ENCODE data around the gene HDAC4. TPM values are rescaled to one million over a fixed set of nuclear protein-coding genes. Genes with fewer than 3 reads are reported as not detected.

HDAC4 gene
- total and polyA plus RNA-seq, 2 of the 8 experiments (the other 6 are each of a cell fraction or from before 2014, with no cell fraction given), result 15.4 to 31.5 TPM

DNA sequence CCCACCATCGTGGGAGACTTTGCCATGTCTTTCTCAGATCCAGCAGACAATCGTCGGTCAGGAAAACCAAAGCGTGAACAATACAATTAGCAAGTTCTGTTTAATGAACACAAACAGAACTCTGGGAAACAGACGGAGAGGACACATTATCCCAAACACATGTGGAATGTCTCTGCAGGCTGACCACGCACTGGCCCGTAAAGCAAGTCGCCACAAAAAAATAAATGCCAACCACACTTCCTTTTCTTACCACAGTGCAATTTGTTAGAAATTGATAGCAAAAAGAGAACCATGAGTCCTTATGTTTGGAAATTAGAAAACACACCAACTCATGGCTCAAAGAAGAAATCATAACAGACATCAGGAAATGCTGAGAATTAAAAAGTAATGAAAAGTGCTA lies 342.1 kb downstream of the HDAC4 start:
- TF ChIP-seq BCL11A (IDR thresholded peaks at IDR 0.05; ENCODE audit: low read depth in 2 of 2, low read length in 2 of 2), result no peak
- TF ChIP-seq GABPA (IDR thresholded peaks at IDR 0.05; ENCODE audit: borderline replicate concordance, insufficient read depth, low read length), result no peak
- TF ChIP-seq KDM1A (IDR thresholded peaks at IDR 0.05; ENCODE audit: borderline replicate concordance, low read length), result no peak
- no peak for TF ChIP-seq TBP (IDR thresholded peaks at IDR 0.05; ENCODE audit: low read depth, low read length)
- no peak for TF ChIP-seq JUN (IDR thresholded peaks at IDR 0.05; ENCODE audit: low read depth, low read length)
- TF ChIP-seq, protein P1, sequence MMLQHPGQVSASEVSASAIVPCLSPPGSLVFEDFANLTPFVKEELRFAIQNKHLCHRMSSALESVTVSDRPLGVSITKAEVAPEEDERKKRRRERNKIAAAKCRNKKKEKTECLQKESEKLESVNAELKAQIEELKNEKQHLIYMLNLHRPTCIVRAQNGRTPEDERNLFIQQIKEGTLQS (IDR thresholded peaks at IDR 0.05; ENCODE audit: insufficient read depth, low read depth, low read length), result no peak
- TF ChIP-seq EP300 (IDR thresholded peaks at IDR 0.05; ENCODE audit: borderline replicate concordance in 1 of 2, low read depth in 2 of 2, low read length in 2 of 2), result no peak
- TF ChIP-seq SIX5 (IDR thresholded peaks at IDR 0.05; ENCODE audit: low read depth, low read length), result no peak
- no peak for FAIRE-seq
- no peak overlapping the region for H3K9ac ChIP-seq (replicated peaks in 1 of 4; ENCODE audit: extremely low read depth in 1 of 4, low read depth in 3 of 4, low read length in 3 of 4)
- no peaks in the 10 kb centered on the region for H3K27me3 ChIP-seq (replicated peaks in 1 of 4; ENCODE audit: control insufficient read depth in 3 of 4, extremely low read depth in 1 of 4, insufficient read depth in 3 of 4, low read length in 3 of 4)
- no peak overlapping the region for H4K91ac ChIP-seq (replicated peaks; ENCODE audit: insufficient read length, low read length)
- H3K23ac ChIP-seq (ENCODE audit: insufficient read length), result no peak overlapping the region
- H2BK120ac ChIP-seq (replicated peaks; ENCODE audit: low read depth, low read length), result no peak overlapping the region
- WGBS, 2 experiments (ENCODE audit: extremely low coverage in 1 of 2, insufficient coverage in 1 of 2, insufficient read length in 1 of 2, insufficient replicate concordance in 2 of 2, low coverage in 1 of 2, low lambda C conversion rate in 2 of 2, missing lambda C conversion rate in 1 of 2), result 85% methylated on average over 8 of the region's 8 CpGs; no CpG with 5 or more reads in 1 of the 2 experiments
- no peak overlapping the region for H3K18ac ChIP-seq (ENCODE audit: extremely low read depth, low read length)
- H3K36me3 ChIP-seq (ENCODE audit: control insufficient read depth in 2 of 4, insufficient read depth in 4 of 4, low read length in 3 of 4), result peaks cover 0 to 8% (median 1%) of the 10 kb centered on the region in 4 experiments; a peak in 4 of 8 replicates
- H4K5ac ChIP-seq (ENCODE audit: insufficient read length, low read depth, low read length), result no peak overlapping the region
- no peak overlapping the region for H3K4ac ChIP-seq (replicated peaks; ENCODE audit: insufficient read length, low read depth, low read length)
- ChIA-PET CTCF (ENCODE audit: partially characterized antibody) (no interaction called here), POLR2A (ENCODE audit: partially characterized antibody) (no interaction called here)
- H4K8ac ChIP-seq (ENCODE audit: extremely low read depth, insufficient read depth, low read length), result no peak overlapping the region
- H2BK20ac ChIP-seq (ENCODE audit: low read length), result no peak overlapping the region
- H3K4me2 ChIP-seq (ENCODE audit: insufficient read depth in 1 of 2, low read depth in 2 of 2, low read length in 2 of 2), result no peak overlapping the region
- H3K79me2 ChIP-seq (ENCODE audit: control insufficient read depth in 1 of 2, insufficient read depth in 2 of 2, low read length in 2 of 2), result no peaks in the 10 kb centered on the region
- H4K20me1 ChIP-seq (replicated peaks in 1 of 2; ENCODE audit: control insufficient read depth in 1 of 2, insufficient read depth in 2 of 2, low read length in 2 of 2), result peaks cover 2 to 7% of the 10 kb centered on the region in 2 experiments
- H3K4me3 ChIP-seq (ENCODE audit: extremely low read depth in 1 of 4, insufficient read depth in 2 of 4, low read depth in 3 of 4, low read length in 4 of 4), result no peak overlapping the region
- no peaks in the 10 kb centered on the region for H3K23me2 ChIP-seq (ENCODE audit: low read depth, low read length)
- no peaks in the 10 kb centered on the region for H3K4me1 ChIP-seq (replicated peaks in 1 of 4; ENCODE audit: control insufficient read depth in 3 of 4, insufficient read depth in 4 of 4, low read length in 3 of 4)
- no peak overlapping the region for H3K56ac ChIP-seq (replicated peaks; ENCODE audit: insufficient read length, low read depth, low read length)
- no peak overlapping the region for H2AFZ ChIP-seq (ENCODE audit: low read length)
- DNase-seq (ENCODE audit: low read depth in 1 of 2, low spot score in 2 of 2), result no peak
- H3K27ac ChIP-seq (ENCODE audit: low read depth, low read length), result no peak overlapping the region
- no peak overlapping the region for H3K14ac ChIP-seq (ENCODE audit: insufficient read length)
- no peak overlapping the region for H2BK12ac ChIP-seq (ENCODE audit: low read depth, low read length)
- no peak overlapping the region for H2AK5ac ChIP-seq (ENCODE audit: low read depth, low read length)
- H3K9me3 ChIP-seq (ENCODE audit: insufficient read depth in 2 of 2, low read depth in 1 of 2, low read length in 1 of 2), result no peaks in the 10 kb centered on the region
- H2BK15ac ChIP-seq (ENCODE audit: low read length), result no peak overlapping the region
- no peaks in the 10 kb centered on the region for H3K79me1 ChIP-seq (ENCODE audit: low read depth, low read length)
- no peak overlapping the region for H2BK5ac ChIP-seq (ENCODE audit: low read depth, low read length)

Measured in H1 (cell line).